ENCODE results near the gene GABBR2. TPM values are rescaled to one million over a fixed set of nuclear protein-coding genes. Genes with fewer than 3 reads are reported as not detected.
A peak's percentile ranks its signal among the peaks of the same experiment; 100 is the strongest.

The GABBR2 gene
- total RNA-seq, 1 experiment from 2014 or later, result 7.3 TPM

- DNase-seq (ENCODE audit: extremely low read depth, low read depth), result no peak
Observed at GRCh38 chr9:98724810-98725530, 16.2 kb upstream of the GABBR2 start.

- DNase-seq (ENCODE audit: extremely low read depth, low read depth), result no peak
Observed at GRCh38 chr9:98721643-98722042, 12.9 kb upstream of the GABBR2 start.

GRCh38 chr9:98720402-98720801 is 11.7 kb upstream of the GABBR2 start:
- no peak for DNase-seq (ENCODE audit: extremely low read depth, low read depth)

GRCh38 chr9:98719055-98719454 is 10.3 kb upstream of the GABBR2 start:
- no peak for DNase-seq (ENCODE audit: extremely low read depth, low read depth)

GRCh38 chr9:98714833-98715232 is 6.1 kb upstream of the GABBR2 start:
- no peak for DNase-seq (ENCODE audit: extremely low read depth, low read depth)

- DNase-seq (ENCODE audit: extremely low read depth, low read depth), result no peak
Observed at GRCh38 chr9:98712987-98713386, 4.3 kb upstream of the GABBR2 start.

GRCh38 chr9:98709968-98710965 is 1.5 kb upstream of the GABBR2 start:
- peak; percentile 35 for DNase-seq (ENCODE audit: extremely low read depth, low read depth)

GRCh38 chr9:98708103-98708932 is 417 bp downstream of the GABBR2 start:
- no peak for DNase-seq (ENCODE audit: extremely low read depth, low read depth)

GRCh38 chr9:98707166-98708102 is 1.3 kb downstream of the GABBR2 start:
- peak; percentile 69 for DNase-seq (ENCODE audit: extremely low read depth, low read depth)

- no peak for DNase-seq (ENCODE audit: extremely low read depth, low read depth)
Observed at GRCh38 chr9:98706651-98707165, 2.0 kb downstream of the GABBR2 start.

GRCh38 chr9:98702835-98703380 is 5.8 kb downstream of the GABBR2 start:
- DNase-seq (ENCODE audit: extremely low read depth, low read depth), result no peak

- no peak for DNase-seq (ENCODE audit: extremely low read depth, low read depth)
Observed at GRCh38 chr9:98702340-98702739, 6.4 kb downstream of the GABBR2 start.

GRCh38 chr9:98701576-98701975 is 7.2 kb downstream of the GABBR2 start:
- no peak for DNase-seq (ENCODE audit: extremely low read depth, low read depth)

GRCh38 chr9:98700801-98701200 is 7.9 kb downstream of the GABBR2 start:
- no peak for DNase-seq (ENCODE audit: extremely low read depth, low read depth)

GRCh38 chr9:98698856-98699255 is 9.9 kb downstream of the GABBR2 start:
- no peak for DNase-seq (ENCODE audit: extremely low read depth, low read depth)

GRCh38 chr9:98694943-98695342 is 13.8 kb downstream of the GABBR2 start:
- DNase-seq (ENCODE audit: extremely low read depth, low read depth), result no peak

GRCh38 chr9:98692392-98692791 is 16.3 kb downstream of the GABBR2 start:
- DNase-seq (ENCODE audit: extremely low read depth, low read depth), result no peak

- DNase-seq (ENCODE audit: extremely low read depth, low read depth), result no peak
Observed at GRCh38 chr9:98691890-98692289, 16.8 kb downstream of the GABBR2 start.

- no peak for DNase-seq (ENCODE audit: extremely low read depth, low read depth)
Observed at GRCh38 chr9:98690686-98691085, 18.0 kb downstream of the GABBR2 start.

All from NCI-H460 (cell line).